K562 (cell line): ENCODE results near the gene LYST.

Experiments
- CREB1 ChIP-seq, 2 experiments: sonication (generic) in 1 of 2; formaldehyde crosslinking in 1 of 2; IDR thresholded peaks; 2 replicates each; pipeline versions ENCODE4 v1.6.1 to v1.8.0; 2012 to 2022; ENCODE audit warnings: inconsistent platforms in 1 of 2, mild to moderate bottlenecking in 1 of 2, missing genetic modification reagents in 1 of 2, moderate library complexity in 1 of 2
- GATA2 ChIP-seq: sonication (generic); formaldehyde crosslinking; IDR thresholded peaks from 2 replicates; pipeline ENCODE4 v1.4.0; 2020; ENCODE audit warnings: mild to moderate bottlenecking, missing genetic modification reagents
- POLR2A ChIP-seq: fragments of 450-650 bp; conservative IDR thresholded peaks from 2 replicates; pipeline ENCODE4 v1.6.1; 2016
- RAD21 ChIP-seq, 2 experiments: fragments of 250-450 bp in 1 of 2; fragments of 450-650 bp in 1 of 2; sonication (Bioruptor Pico) in 1 of 2; formaldehyde crosslinking in 1 of 2; IDR thresholded peaks in 1 of 2; conservative IDR thresholded peaks in 1 of 2; 2 replicates each; pipeline versions ENCODE4 v1.4.0 to v1.8.0; 2020 to 2022; ENCODE audit warnings: mild to moderate bottlenecking in 2 of 2, moderate library complexity in 1 of 2
- STAT5A ChIP-seq: IDR thresholded peaks from 2 replicates; pipeline ENCODE4 v1.6.1; 2012; ENCODE audit warnings: low read length, inconsistent platforms, borderline replicate concordance
- TF ChIP-seq, protein P1 (sequence below): fragments of 450-650 bp; IDR thresholded peaks from 2 replicates; pipeline ENCODE4 v1.6.1; 2018; ENCODE audit not compliant: partially characterized antibody
- TF ChIP-seq, protein P2 (sequence below), 2 experiments: fragments of 200-800 bp in 1 of 2; sonication (Bioruptor generic) in 1 of 2; sonication (generic) in 1 of 2; formaldehyde crosslinking in 1 of 2; IDR thresholded peaks in 1 of 2; conservative IDR thresholded peaks in 1 of 2; 2 replicates each; pipeline versions ENCODE4 v1.5.0 to v1.6.1; 2016 to 2020; ENCODE audit warnings: missing compliant biosample characterization in 1 of 2, missing genetic modification characterization in 1 of 2, missing genetic modification reagents in 1 of 2

GRCh38 chr1:235749755-235750300, 116.9 kb downstream of the LYST start:
- TF ChIP-seq GATA2 (CRISPR knock-in tag) (no peak), POLR2A (no peak), RAD21 (CRISPR knock-in tag; conservative IDR thresholded peaks at IDR 0.05 in 1 of 2, IDR thresholded peaks at IDR 0.05 in 1 of 2) (no peak), CREB1 (IDR thresholded peaks at IDR 0.05) (no peak), CREB1 (CRISPR knock-in tag; IDR thresholded peaks at IDR 0.05) (no peak), STAT5A (no peak)
- TF ChIP-seq, protein P1, sequence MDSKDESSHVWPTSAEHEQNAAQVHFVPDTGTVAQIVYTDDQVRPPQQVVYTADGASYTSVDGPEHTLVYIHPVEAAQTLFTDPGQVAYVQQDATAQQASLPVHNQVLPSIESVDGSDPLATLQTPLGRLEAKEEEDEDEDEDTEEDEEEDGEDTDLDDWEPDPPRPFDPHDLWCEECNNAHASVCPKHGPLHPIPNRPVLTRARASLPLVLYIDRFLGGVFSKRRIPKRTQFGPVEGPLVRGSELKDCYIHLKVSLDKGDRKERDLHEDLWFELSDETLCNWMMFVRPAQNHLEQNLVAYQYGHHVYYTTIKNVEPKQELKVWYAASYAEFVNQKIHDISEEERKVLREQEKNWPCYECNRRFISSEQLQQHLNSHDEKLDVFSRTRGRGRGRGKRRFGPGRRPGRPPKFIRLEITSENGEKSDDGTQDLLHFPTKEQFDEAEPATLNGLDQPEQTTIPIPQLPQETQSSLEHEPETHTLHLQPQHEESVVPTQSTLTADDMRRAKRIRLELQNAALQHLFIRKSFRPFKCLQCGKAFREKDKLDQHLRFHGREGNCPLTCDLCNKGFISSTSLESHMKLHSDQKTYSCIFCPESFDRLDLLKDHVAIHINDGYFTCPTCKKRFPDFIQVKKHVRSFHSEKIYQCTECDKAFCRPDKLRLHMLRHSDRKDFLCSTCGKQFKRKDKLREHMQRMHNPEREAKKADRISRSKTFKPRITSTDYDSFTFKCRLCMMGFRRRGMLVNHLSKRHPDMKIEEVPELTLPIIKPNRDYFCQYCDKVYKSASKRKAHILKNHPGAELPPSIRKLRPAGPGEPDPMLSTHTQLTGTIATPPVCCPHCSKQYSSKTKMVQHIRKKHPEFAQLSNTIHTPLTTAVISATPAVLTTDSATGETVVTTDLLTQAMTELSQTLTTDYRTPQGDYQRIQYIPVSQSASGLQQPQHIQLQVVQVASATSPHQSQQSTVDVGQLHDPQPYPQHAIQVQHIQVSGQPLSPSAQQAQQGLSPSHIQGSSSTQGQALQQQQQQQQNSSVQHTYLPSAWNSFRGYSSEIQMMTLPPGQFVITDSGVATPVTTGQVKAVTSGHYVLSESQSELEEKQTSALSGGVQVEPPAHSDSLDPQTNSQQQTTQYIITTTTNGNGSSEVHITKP = no peak
- TF ChIP-seq, protein P2, sequence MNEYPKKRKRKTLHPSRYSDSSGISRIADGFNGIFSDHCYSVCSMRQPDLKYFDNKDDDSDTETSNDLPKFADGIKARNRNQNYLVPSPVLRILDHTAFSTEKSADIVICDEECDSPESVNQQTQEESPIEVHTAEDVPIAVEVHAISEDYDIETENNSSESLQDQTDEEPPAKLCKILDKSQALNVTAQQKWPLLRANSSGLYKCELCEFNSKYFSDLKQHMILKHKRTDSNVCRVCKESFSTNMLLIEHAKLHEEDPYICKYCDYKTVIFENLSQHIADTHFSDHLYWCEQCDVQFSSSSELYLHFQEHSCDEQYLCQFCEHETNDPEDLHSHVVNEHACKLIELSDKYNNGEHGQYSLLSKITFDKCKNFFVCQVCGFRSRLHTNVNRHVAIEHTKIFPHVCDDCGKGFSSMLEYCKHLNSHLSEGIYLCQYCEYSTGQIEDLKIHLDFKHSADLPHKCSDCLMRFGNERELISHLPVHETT (CRISPR knock-in tag; conservative IDR thresholded peaks at IDR 0.05 in 1 of 2, IDR thresholded peaks at IDR 0.05 in 1 of 2) = no peak
